Hypothalamus (tissue), 51 donors: ENCODE results near the gene CYP2U1.
"Not testable (repeated sequence)": the region's sequence is repeated elsewhere in the genome, so short reads cannot be mapped to it uniquely, and the experiment has no call there.

Experiments
- DNase-seq, 51 donors: peaks; one replicate each; lab custom pipeline; 2025; lab: John Stamatoyannopoulos, UW

CYP2U1 gene

GRCh38 chr4:107930821-107931774 lies at the start of gene CYP2U1:
Gene CYP2U1 (plus strand): TSS chr4:107931549. CDS start chr4:107931644, 95 bp downstream.
- peak; percentile 34 to 93 (median 82) for DNase-seq

- no peak for DNase-seq
Measured at GRCh38 chr4:107885865-107886264, 45.5 kb upstream of the CYP2U1 start.

GRCh38 chr4:107888237-107888636 lies 43.1 kb upstream of the CYP2U1 start:
- DNase-seq = no peak

GRCh38 chr4:107890779-107891178 lies 40.6 kb upstream of the CYP2U1 start:
- DNase-seq = no peak

DNA sequence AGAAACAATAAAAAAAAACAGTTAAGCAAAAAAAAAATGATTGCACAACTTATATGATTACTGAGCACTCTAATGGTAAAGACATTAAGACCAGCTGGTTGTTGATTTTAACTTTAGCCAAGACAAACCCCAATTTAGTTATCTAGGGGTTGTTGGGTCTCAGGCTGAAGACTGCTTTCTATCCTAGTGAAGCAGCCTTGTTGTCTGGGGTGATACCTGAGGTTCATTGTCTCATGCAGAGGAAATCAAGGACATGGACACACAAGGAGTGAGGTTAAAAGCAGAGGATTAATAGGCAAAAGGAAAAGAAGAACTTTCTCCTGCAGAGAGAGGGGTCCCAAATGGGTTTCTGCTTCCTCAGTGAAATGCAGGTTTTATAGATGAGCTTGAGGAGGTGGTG lies 40.0 kb upstream of the CYP2U1 start:
- DNase-seq = no peak

- no peak for DNase-seq
Measured at GRCh38 chr4:107893171-107894137, 37.9 kb upstream of the CYP2U1 start.

GRCh38 chr4:107894138-107894603 lies 37.2 kb upstream of the CYP2U1 start:
- DNase-seq = no peak

DNA sequence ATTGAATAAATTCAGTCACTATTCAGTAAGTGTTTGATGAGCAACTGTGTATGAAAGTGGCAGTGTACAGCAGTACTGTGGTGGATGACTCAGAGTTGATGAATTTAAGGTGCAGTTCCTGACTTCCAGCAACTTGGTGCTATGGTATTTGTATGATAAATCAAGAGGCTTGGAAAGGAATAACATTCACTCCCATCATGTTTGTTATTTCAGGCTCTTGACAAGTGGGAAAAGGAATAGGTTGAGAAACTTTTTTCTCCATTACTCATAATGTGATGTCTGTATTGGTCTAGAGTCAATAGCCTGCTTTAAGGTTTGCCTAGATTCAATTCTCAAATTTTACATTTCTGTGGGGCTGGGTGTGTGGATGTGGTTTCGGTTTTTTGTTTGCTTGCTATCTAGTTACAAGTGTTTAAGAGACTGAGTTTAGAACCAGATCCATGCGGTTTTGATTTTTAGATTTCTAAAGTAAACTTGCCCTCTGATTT lies 35.1 kb upstream of the CYP2U1 start:
- no peak for DNase-seq

- DNase-seq = no peak
Measured at GRCh38 chr4:107896646-107897045, 34.7 kb upstream of the CYP2U1 start.

GRCh38 chr4:107897823-107898222 lies 33.5 kb upstream of the CYP2U1 start:
- no peak for DNase-seq

GRCh38 chr4:107900067-107900466 lies 31.3 kb upstream of the CYP2U1 start:
- DNase-seq = no peak

GRCh38 chr4:107900508-107900907 lies 30.8 kb upstream of the CYP2U1 start:
- no peak for DNase-seq

- no peak for DNase-seq
Measured at GRCh38 chr4:107901213-107901934, 30.0 kb upstream of the CYP2U1 start.

- no peak for DNase-seq
Measured at GRCh38 chr4:107902715-107903114, 28.6 kb upstream of the CYP2U1 start.

DNA sequence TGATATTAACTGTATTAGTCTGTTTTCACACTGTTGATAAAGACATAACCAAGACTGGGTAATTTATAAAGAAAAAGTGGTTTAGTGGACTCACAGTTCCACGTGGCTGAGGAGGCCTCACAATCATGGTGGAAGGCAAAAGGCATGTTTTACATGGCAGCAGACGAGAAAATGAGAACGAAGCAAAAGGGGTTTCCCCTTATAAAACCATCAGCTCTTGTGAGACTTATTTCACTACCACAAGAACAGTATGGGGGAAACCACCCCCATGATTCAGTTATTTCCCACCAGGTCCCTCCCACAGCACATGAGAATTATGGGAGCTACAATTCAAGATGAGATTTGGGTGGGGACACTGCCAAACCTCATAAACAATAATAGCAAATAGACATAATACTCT lies 26.3 kb upstream of the CYP2U1 start:
- DNase-seq = not testable (repeated sequence)

DNA sequence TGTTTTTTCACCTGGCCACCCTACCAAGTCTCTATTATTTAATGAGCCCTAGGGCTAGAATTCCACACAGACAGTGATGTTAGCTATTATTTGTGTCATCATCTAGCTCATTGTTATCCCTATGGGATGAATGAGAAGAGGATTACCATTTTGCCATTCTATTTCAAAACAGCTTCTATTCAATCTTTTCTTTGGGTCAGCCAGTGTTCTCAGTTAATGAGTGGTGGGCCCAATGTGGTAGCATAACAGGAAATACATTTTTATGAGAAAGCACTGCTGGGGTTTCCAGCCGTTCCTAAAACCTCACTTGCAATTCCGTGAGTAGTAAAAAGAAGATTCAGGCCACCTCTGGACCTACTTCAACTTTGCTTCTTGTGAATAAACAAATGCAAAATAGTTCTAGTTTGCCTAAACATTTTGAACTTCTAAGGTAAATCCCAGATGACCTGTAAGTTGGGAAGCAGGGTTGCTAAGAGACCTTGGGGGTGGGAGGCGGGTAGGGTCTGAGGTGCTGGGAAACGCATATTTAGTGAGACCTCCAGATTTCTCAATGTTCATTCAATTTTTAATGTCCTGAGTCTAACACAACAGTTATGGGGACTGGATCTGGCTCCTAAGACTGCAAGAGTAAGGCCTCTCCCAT lies 24.8 kb upstream of the CYP2U1 start:
- DNase-seq = no peak

DNA sequence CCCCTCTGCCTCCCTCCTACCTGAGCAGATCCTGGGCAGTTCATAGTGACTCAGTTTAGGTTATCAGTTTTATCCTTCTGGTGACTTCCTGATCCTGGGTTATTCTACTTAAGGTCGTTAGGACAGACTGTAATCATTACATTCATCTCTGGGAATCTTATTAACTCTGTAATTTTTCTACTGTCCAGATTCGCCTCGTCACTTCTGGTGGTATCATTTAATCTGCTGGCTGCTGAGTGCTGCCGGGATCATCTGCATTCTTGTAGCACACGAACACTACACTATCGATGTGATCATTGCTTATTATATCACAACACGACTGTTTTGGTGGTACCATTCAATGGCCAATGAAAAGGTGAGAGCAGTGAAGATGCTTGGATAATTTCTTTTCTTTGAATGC lies 23.0 kb upstream of the CYP2U1 start:
- no peak for DNase-seq

GRCh38 chr4:107913283-107913899 lies 18.0 kb upstream of the CYP2U1 start:
- DNase-seq = peak in 9 of 51 donors; percentile 2 to 76 (median 14)

DNA sequence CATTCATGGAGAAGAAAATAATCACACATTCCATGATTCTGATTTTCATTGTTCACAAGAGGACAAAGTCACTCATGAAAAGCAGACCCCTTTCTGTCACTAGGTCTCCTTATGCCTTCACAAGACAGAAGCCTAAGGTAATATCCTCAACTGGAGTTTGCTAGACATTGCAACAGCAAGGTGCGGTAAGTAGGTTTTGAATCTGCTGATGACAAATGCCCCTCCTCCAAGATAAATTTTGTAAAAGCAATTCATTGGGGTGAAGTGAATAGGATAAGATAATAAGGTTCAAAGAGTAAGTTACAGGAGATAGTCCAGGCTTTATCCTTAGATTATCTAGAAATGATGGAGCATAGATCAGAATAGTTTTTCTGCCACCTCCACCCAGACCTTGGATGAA lies 16.1 kb upstream of the CYP2U1 start:
- no peak for DNase-seq
